Karpas-422 (cell line): Measurements from ENCODE around the gene BACE1. TPM values are rescaled to one million over a fixed set of nuclear protein-coding genes. Genes with fewer than 3 reads are reported as not detected.

Source experiments
- DNase-seq: peaks from one replicate; pipeline ENCODE4 v3.0.0-alpha.2; 2015
- H2AFZ ChIP-seq: fragments of 200-600 bp; sonication (generic); 2 replicates; pipeline ENCODE4 v1.6.1; 2014; ENCODE audit warnings: antibody characterized with exemption, low read length, mixed read lengths
- H3K27ac ChIP-seq: fragments of 200-600 bp; sonication (generic); 2 replicates; pipeline ENCODE4 v1.5.1; 2014; ENCODE audit warnings: mild to moderate bottlenecking, low read length, moderate library complexity
- H3K27me3 ChIP-seq: fragments of 200-600 bp; sonication (generic); 2 replicates; pipeline ENCODE4 v1.6.1; 2014; ENCODE audit warnings: low read length, mixed read lengths
- H3K36me3 ChIP-seq: fragments of 200-600 bp; sonication (generic); 2 replicates; pipeline ENCODE4 v1.6.1; 2014; ENCODE audit warnings: low read length, mixed read lengths; ENCODE audit not compliant: insufficient read depth
- H3K4me1 ChIP-seq: fragments of 200-600 bp; sonication (generic); 2 replicates; pipeline ENCODE4 v1.6.1; 2014; ENCODE audit warnings: mild to moderate bottlenecking, low read length, mixed read lengths
- H3K4me2 ChIP-seq: fragments of 200-600 bp; sonication (generic); 2 replicates; pipeline ENCODE4 v1.6.1; 2014; ENCODE audit warnings: low read length, low read depth, mild to moderate bottlenecking; ENCODE audit not compliant: poor library complexity, severe bottlenecking
- H3K4me3 ChIP-seq: fragments of 200-600 bp; sonication (generic); 2 replicates; pipeline ENCODE4 v1.5.1; 2014; ENCODE audit warnings: mild to moderate bottlenecking, antibody characterized with exemption, low read length, mixed read lengths
- H3K79me2 ChIP-seq: fragments of 200-600 bp; sonication (generic); 2 replicates; pipeline ENCODE4 v1.6.1; 2014; ENCODE audit warnings: mild to moderate bottlenecking, low read length, mixed read lengths
- H3K9ac ChIP-seq: fragments of 200-600 bp; sonication (generic); 2 replicates; pipeline ENCODE4 v1.6.0; 2014; ENCODE audit warnings: low read length
- H3K9me2 ChIP-seq: fragments of 200-600 bp; sonication (generic), shearing (Covaris generic); replicated peaks from 2 replicates; pipeline ENCODE4 v1.6.0; 2014; ENCODE audit warnings: mild to moderate bottlenecking, low read length, moderate library complexity; ENCODE audit not compliant: insufficient read depth
- H3K9me3 ChIP-seq: fragments of 300-700, 200-600 bp; sonication (generic); 2 replicates; pipeline ENCODE4 v1.6.1; 2014; ENCODE audit warnings: low read length, mixed read lengths
- H4K20me1 ChIP-seq: fragments of 200-600 bp; sonication (generic); 2 replicates; pipeline ENCODE4 v1.6.1; 2014; ENCODE audit warnings: mild to moderate bottlenecking, antibody characterized with exemption, low read length, low read depth; ENCODE audit not compliant: insufficient read depth
- total RNA-seq: library from RNA; depleted of rRNA; stranded (reverse); fragments of >200 nt; shearing (Covaris generic); gene quantifications from 2 replicates; pipeline ENCODE4 v1.2.3, GENCODE V29; 2014; ENCODE audit warnings: low replicate concordance; rRNA removed

Gene BACE1
- total RNA-seq: not detected in 2 replicates

- DNase-seq: no peak
- no peaks in the 10 kb centered on the region for H3K79me2 ChIP-seq
- no peak within 1 kb of the TSS for H3K4me3 ChIP-seq
- no peak within 1 kb of the TSS for H3K27ac ChIP-seq
- H3K36me3 ChIP-seq: no peaks in the 10 kb centered on the region
- H2AFZ ChIP-seq: no peak within 1 kb of the TSS
- no peaks in the 10 kb centered on the region for H3K9me3 ChIP-seq
- no peak within 1 kb of the TSS for H3K4me2 ChIP-seq
- no peaks in the 10 kb centered on the region for H3K27me3 ChIP-seq
- no peaks in the 10 kb centered on the region for H3K4me1 ChIP-seq
- no peaks in the 10 kb centered on the region for H4K20me1 ChIP-seq
- H3K9ac ChIP-seq: no peak within 1 kb of the TSS
- H3K9me2 ChIP-seq: no peaks in the 10 kb centered on the region
Observed at GRCh38 chr11:117316197-117316961, at the start of gene BACE1. Gene BACE1, minus strand, starts transcription at chr11:117316256. Its CDS starts 461 bp downstream, at chr11:117315795.

- Histone ChIP-seq H3K79me2 (no peaks in the 10 kb centered on the region), H3K27ac (no peak overlapping the region)
- no peak for DNase-seq
Observed at GRCh38 chr11:117361432-117361831, 45.4 kb upstream of the BACE1 start.

GRCh38 chr11:117356126-117356890, 40.3 kb upstream of the BACE1 start:
- Histone ChIP-seq H3K9ac (no peak overlapping the region), H3K4me3 (no peak overlapping the region), H2AFZ (no peak overlapping the region), H3K79me2 (no peaks in the 10 kb centered on the region), H3K4me2 (no peak overlapping the region), H3K36me3 (no peaks in the 10 kb centered on the region), H3K4me1 (no peaks in the 10 kb centered on the region), H3K9me3 (no peaks in the 10 kb centered on the region), H3K27me3 (no peaks in the 10 kb centered on the region), H3K27ac (no peak overlapping the region), H4K20me1 (no peaks in the 10 kb centered on the region), H3K9me2 (no peaks in the 10 kb centered on the region)
- DNase-seq: no peak

More at GRCh38 chr11:117361432-117361831, 45.4 kb upstream of the BACE1 start:
- Histone ChIP-seq H3K4me1 (no peaks in the 10 kb centered on the region), H3K4me2 (no peak overlapping the region), H3K9me2 (no peaks in the 10 kb centered on the region), H3K9ac (no peak overlapping the region), H4K20me1 (no peaks in the 10 kb centered on the region), H3K9me3 (no peaks in the 10 kb centered on the region), H3K27me3 (no peaks in the 10 kb centered on the region), H3K4me3 (no peak overlapping the region), H2AFZ (no peak overlapping the region), H3K36me3 (no peaks in the 10 kb centered on the region)

DNA sequence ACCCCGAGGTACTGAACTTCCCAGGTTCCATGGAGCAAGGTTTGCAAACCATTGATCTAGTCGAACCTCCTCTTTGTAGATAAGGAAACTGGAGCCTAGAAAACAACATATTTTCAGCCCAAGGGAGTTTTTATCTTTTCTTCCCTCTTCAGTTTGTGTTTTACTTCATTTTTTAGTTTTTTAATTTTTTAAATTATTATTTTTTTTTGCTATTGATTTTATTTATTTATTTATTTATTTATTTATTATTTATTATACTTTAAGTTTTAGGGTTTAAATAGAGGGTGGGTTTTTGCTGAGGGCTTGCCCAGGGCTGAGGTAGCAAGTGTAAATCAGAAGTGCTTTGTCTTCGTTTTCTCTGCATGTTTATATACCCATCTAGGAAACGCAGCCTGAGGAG, 38.5 kb upstream of the BACE1 start:
- Histone ChIP-seq H3K9me3 (no peaks in the 10 kb centered on the region), H3K9ac (no peak overlapping the region), H2AFZ (no peak overlapping the region), H3K9me2 (no peaks in the 10 kb centered on the region), H3K4me3 (no peak overlapping the region), H3K4me2 (no peak overlapping the region), H4K20me1 (no peaks in the 10 kb centered on the region), H3K4me1 (peaks cover 5% of the 10 kb centered on the region), H3K79me2 (no peaks in the 10 kb centered on the region), H3K27me3 (no peaks in the 10 kb centered on the region), H3K27ac (no peak overlapping the region), H3K36me3 (no peaks in the 10 kb centered on the region)
- DNase-seq: no peak

- Histone ChIP-seq H3K79me2 (no peaks in the 10 kb centered on the region), H3K4me3 (no peak overlapping the region), H3K27ac (no peak overlapping the region), H3K36me3 (no peaks in the 10 kb centered on the region), H3K4me1 (no peaks in the 10 kb centered on the region), H3K9me2 (no peaks in the 10 kb centered on the region), H2AFZ (no peak overlapping the region), H3K4me2 (no peak overlapping the region), H3K27me3 (no peaks in the 10 kb centered on the region), H3K9ac (no peak overlapping the region), H3K9me3 (no peaks in the 10 kb centered on the region), H4K20me1 (no peaks in the 10 kb centered on the region)
- DNase-seq: no peak
Observed at GRCh38 chr11:117345039-117345438, 29.0 kb upstream of the BACE1 start.

DNA sequence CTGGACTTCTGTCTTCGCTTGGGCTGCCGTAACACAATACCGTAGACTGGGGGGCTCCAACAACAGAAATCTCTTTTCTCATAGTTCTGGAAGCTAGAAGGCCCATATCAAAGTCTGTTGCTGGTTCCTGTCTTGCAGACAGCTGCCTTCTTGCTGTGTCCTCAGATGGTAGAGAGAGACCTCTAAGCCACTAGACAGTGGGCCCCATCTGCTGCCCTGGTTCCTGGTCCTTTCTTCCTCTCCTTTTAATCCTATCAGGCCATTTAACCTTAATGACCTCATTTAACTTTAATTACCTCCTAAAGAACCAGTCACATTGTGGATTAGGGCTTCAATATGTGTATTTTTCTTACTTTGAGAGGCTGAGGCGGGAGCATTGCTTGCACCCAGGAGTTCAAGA, 21.0 kb upstream of the BACE1 start:
- no peak overlapping the region for H3K9ac ChIP-seq
- no peak for DNase-seq
- no peaks in the 10 kb centered on the region for H3K27me3 ChIP-seq
- no peak overlapping the region for H3K4me2 ChIP-seq
- H3K4me3 ChIP-seq: no peak overlapping the region
- no peaks in the 10 kb centered on the region for H3K79me2 ChIP-seq
- H2AFZ ChIP-seq: no peak overlapping the region
- H3K27ac ChIP-seq: no peak overlapping the region
- H4K20me1 ChIP-seq: no peaks in the 10 kb centered on the region
- no peaks in the 10 kb centered on the region for H3K9me3 ChIP-seq
- no peaks in the 10 kb centered on the region for H3K36me3 ChIP-seq
- H3K9me2 ChIP-seq: no peaks in the 10 kb centered on the region
- no peaks in the 10 kb centered on the region for H3K4me1 ChIP-seq

- Histone ChIP-seq H3K4me1 (no peaks in the 10 kb centered on the region), H3K27ac (no peak overlapping the region), H3K9me3 (no peaks in the 10 kb centered on the region), H4K20me1 (no peaks in the 10 kb centered on the region), H3K4me3 (no peak overlapping the region), H3K4me2 (no peak overlapping the region), H3K9ac (no peak overlapping the region), H3K36me3 (no peaks in the 10 kb centered on the region), H3K79me2 (no peaks in the 10 kb centered on the region), H3K9me2 (no peaks in the 10 kb centered on the region), H2AFZ (no peak overlapping the region), H3K27me3 (no peaks in the 10 kb centered on the region)
- DNase-seq: no peak
Observed at GRCh38 chr11:117335399-117335798, 19.3 kb upstream of the BACE1 start.

DNA sequence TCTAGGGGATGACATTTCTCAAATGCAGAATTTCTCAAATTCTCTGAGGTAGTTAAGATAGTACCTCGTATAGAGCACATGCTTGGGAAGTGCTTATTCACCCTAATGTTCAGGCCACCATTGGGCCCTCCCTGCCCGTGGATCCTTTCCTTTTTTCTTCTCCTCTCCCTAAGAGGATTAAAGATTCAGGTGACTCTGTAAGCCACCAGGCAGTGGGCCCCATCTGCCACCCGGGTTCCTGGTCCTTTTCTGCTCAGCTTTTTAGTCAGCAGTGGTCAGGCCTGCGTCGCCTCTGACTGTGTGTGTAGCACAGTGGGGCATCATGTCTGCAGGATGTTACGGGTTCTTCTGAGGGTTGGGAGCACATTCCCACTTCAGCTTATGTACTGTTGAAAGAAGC, 18.8 kb upstream of the BACE1 start:
- H3K9me3 ChIP-seq: no peaks in the 10 kb centered on the region
- no peak overlapping the region for H3K9ac ChIP-seq
- H3K36me3 ChIP-seq: no peaks in the 10 kb centered on the region
- no peak overlapping the region for H3K27ac ChIP-seq
- no peaks in the 10 kb centered on the region for H4K20me1 ChIP-seq
- H3K4me3 ChIP-seq: no peak overlapping the region
- H3K4me2 ChIP-seq: no peak overlapping the region
- H3K79me2 ChIP-seq: peaks cover 3% of the 10 kb centered on the region; the same call in 1 of the 2 replicates
- no peak overlapping the region for H2AFZ ChIP-seq
- no peaks in the 10 kb centered on the region for H3K4me1 ChIP-seq
- DNase-seq: no peak
- H3K9me2 ChIP-seq: no peaks in the 10 kb centered on the region
- no peaks in the 10 kb centered on the region for H3K27me3 ChIP-seq
